ENCODE data around the gene GLT8D1. TPM values are rescaled to one million over a fixed set of nuclear protein-coding genes. Genes with fewer than 3 reads are reported as not detected.
A peak's percentile ranks its signal among the peaks of the same experiment; 100 is the strongest.

The GLT8D1 gene
- total RNA-seq (10 to 100 TPM in 1 of 2 experiments, 1 to 10 TPM in 1; 8.4 to 10.8 TPM), total RNA-seq (11.3 to 60.3 (median 41.3) reads per million in 172 experiments)
- 45.8 TPM for polyA plus RNA-seq (2013, experiment 1 of 2)
- 47.3 TPM for polyA plus RNA-seq (2013, experiment 2 of 2)

GRCh38 chr3:52705688-52706686 is at the start of gene GLT8D1, which contains the start of gene SPCS1:
TSS of gene GLT8D1 (minus strand) at chr3:52705791. CDS start at chr3:52700460, 5,331 bp downstream.
TSS of gene SPCS1 (plus strand) at chr3:52706106. CDS start at chr3:52706247, 141 bp downstream.
- ChIA-PET CTCF (no interaction called here), POLR2A (interaction anchor here (1.0 to 2.6 kb wide), 11 partner anchors 10 to 1207 kb away, joined by 3 to 23 read pairs (median 4); partner anchors contain the start of genes DCP1A, PBRM1, STIMATE and UQCC5)
- ATAC-seq (ENCODE audit: poor library complexity), result peak; percentile 89
- peak within 1 kb of the TSS; percentile 98 for H3K4me3 ChIP-seq (ENCODE audit: low read length)
- H3K36me3 Mint-ChIP-seq (ENCODE audit: low read depth), result peaks cover 50% of the 10 kb centered on the region
- H3K4me1 Mint-ChIP-seq (ENCODE audit: low read depth), result peaks cover 40% of the 10 kb centered on the region
- no peak for TF ChIP-seq CTCF (IDR thresholded peaks at IDR 0.05)
- H3K27ac ChIP-seq (ENCODE audit: low read depth in 1 of 2, low read length in 2 of 2), result peak within 1 kb of the TSS; percentile 86 to 90
- H3K9me3 ChIP-seq (ENCODE audit: control insufficient read depth in 1 of 2, insufficient read depth in 1 of 2, low read length in 2 of 2), result no peaks in the 10 kb centered on the region
- no peaks in the 10 kb centered on the region for H3K9me3 Mint-ChIP-seq
- H3K4me1 ChIP-seq (ENCODE audit: insufficient read depth, low read length), result peaks cover 39% of the 10 kb centered on the region
- no peaks in the 10 kb centered on the region for H3K27me3 ChIP-seq (ENCODE audit: control insufficient read depth in 1 of 2, insufficient read depth in 2 of 2, low read length in 2 of 2)
- intact Hi-C loops (cut with DNase I, micrococcal nuclease), result loop anchor here (1.0 to 10.0 kb wide), 5 partner anchors 19 to 711 kb away; partner anchors contain the start of genes DCP1A (in 1 of the 2), GNL3 (in 1 of the 2) and RPL29 (in 1 of the 2)
- DNase-seq, result peak; percentile 70 to 94 (median 82)
- H3K4me3 Mint-ChIP-seq, result peak within 1 kb of the TSS; percentile 96
- H3K27ac Mint-ChIP-seq, result peak within 1 kb of the TSS; percentile 98
- H3K27me3 Mint-ChIP-seq, result no peaks in the 10 kb centered on the region
- H3K36me3 ChIP-seq (ENCODE audit: insufficient read depth, low read length), result peaks cover 26% of the 10 kb centered on the region

DNA sequence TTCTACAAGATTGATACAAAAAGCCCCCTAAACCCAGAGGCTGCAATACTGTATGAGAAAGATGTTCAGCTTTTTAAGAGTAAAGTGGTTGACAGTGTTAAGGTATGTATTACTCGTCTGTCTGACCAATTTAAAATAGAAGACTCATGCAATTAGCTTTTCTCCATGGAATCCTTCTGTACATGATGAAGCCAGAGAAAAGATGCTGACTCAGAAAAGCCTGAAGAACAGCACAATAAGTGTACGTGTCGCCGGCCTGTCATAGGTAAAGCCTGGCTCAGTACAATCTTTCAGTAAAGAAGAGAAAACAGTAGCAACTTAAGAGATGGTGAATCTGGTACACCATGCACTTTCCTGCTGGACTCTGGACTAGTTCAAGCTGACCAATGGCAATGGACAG is 48.8 kb upstream of the GLT8D1 start:
- ChIA-PET POLR2A (no interaction called here), CTCF (no interaction called here)
- Mint-ChIP-seq H3K4me3 (no peak overlapping the region), H3K9me3 (no peaks in the 10 kb centered on the region), H3K27me3 (no peaks in the 10 kb centered on the region), H3K27ac (no peak overlapping the region), H3K36me3 (ENCODE audit: low read depth) (peaks cover 80% of the 10 kb centered on the region), H3K4me1 (ENCODE audit: low read depth) (no peaks in the 10 kb centered on the region)
- TF ChIP-seq CTCF (IDR thresholded peaks at IDR 0.05), result no peak
- H3K9me3 ChIP-seq (ENCODE audit: control insufficient read depth in 1 of 2, insufficient read depth in 1 of 2, low read length in 2 of 2), result no peaks in the 10 kb centered on the region
- H3K4me3 ChIP-seq (ENCODE audit: low read length), result no peak overlapping the region
- no peak overlapping the region for H3K27ac ChIP-seq (ENCODE audit: low read depth in 1 of 2, low read length in 2 of 2)
- ATAC-seq (ENCODE audit: poor library complexity) (no peak), DNase-seq (no peak)
- H3K36me3 ChIP-seq (ENCODE audit: insufficient read depth, low read length), result peaks cover 50% of the 10 kb centered on the region
- H3K4me1 ChIP-seq (ENCODE audit: insufficient read depth, low read length), result no peaks in the 10 kb centered on the region
- intact Hi-C loops (cut with DNase I, micrococcal nuclease), result no loop called here
- no peaks in the 10 kb centered on the region for H3K27me3 ChIP-seq (ENCODE audit: control insufficient read depth in 1 of 2, insufficient read depth in 2 of 2, low read length in 2 of 2)

- Mint-ChIP-seq H3K4me1 (ENCODE audit: low read depth) (no peaks in the 10 kb centered on the region), H3K36me3 (ENCODE audit: low read depth) (peaks cover 75% of the 10 kb centered on the region), H3K27me3 (no peaks in the 10 kb centered on the region), H3K27ac (no peak overlapping the region), H3K4me3 (no peak overlapping the region), H3K9me3 (no peaks in the 10 kb centered on the region)
- ATAC-seq (ENCODE audit: poor library complexity) (no peak), DNase-seq (no peak)
- ChIA-PET CTCF (no interaction called here), POLR2A (no interaction called here)
- intact Hi-C loops (cut with DNase I, micrococcal nuclease), result no loop called here
- TF ChIP-seq CTCF (IDR thresholded peaks at IDR 0.05), result no peak
- Histone ChIP-seq H3K4me3 (ENCODE audit: low read length) (no peak overlapping the region), H3K36me3 (ENCODE audit: insufficient read depth, low read length) (peaks cover 48% of the 10 kb centered on the region), H3K27ac (ENCODE audit: low read depth in 1 of 2, low read length in 2 of 2) (no peak overlapping the region), H3K4me1 (ENCODE audit: insufficient read depth, low read length) (no peaks in the 10 kb centered on the region), H3K9me3 (ENCODE audit: control insufficient read depth in 1 of 2, insufficient read depth in 1 of 2, low read length in 2 of 2) (no peaks in the 10 kb centered on the region), H3K27me3 (ENCODE audit: control insufficient read depth in 1 of 2, insufficient read depth in 2 of 2, low read length in 2 of 2) (no peaks in the 10 kb centered on the region)
These were observed 46.6 kb upstream of the GLT8D1 start for GRCh38 chr3:52752045-52752660.

Measured in CD4-positive, alpha-beta T cell (primary cell).